ENCODE measurements around the gene VWA5B1. TPM values are rescaled to one million over a fixed set of nuclear protein-coding genes. Genes with fewer than 3 reads are reported as not detected.

Gene VWA5B1
- total RNA-seq, 1 donor from 2014 or later = not detected

- DNase-seq (ENCODE audit: low read depth, low spot score) = no peak
Observed at GRCh38 chr1:20366463-20367115, 75.9 kb downstream of the VWA5B1 start.

GRCh38 chr1:20367116-20367585 is 76.5 kb downstream of the VWA5B1 start:
- no peak for DNase-seq (ENCODE audit: low read depth, low spot score)

- DNase-seq (ENCODE audit: low read depth, low spot score) = no peak
Observed at GRCh38 chr1:20367626-20368025, 77.0 kb downstream of the VWA5B1 start.

- DNase-seq (ENCODE audit: low read depth, low spot score) = no peak
Observed at GRCh38 chr1:20368866-20369470, 78.3 kb downstream of the VWA5B1 start.

- DNase-seq (ENCODE audit: low read depth, low spot score) = no peak
Observed at GRCh38 chr1:20370698-20371097, 80.0 kb downstream of the VWA5B1 start.

- no peak for DNase-seq (ENCODE audit: low read depth, low spot score)
Observed at GRCh38 chr1:20371411-20371810, 80.7 kb downstream of the VWA5B1 start.

GRCh38 chr1:20371883-20372282 is 81.2 kb downstream of the VWA5B1 start:
- no peak for DNase-seq (ENCODE audit: low read depth, low spot score)

- DNase-seq (ENCODE audit: low read depth, low spot score) = no peak
Observed at GRCh38 chr1:20372676-20373075, 82.0 kb downstream of the VWA5B1 start.

GRCh38 chr1:20373286-20373685 is 82.6 kb downstream of the VWA5B1 start:
- no peak for DNase-seq (ENCODE audit: low read depth, low spot score)

- no peak for DNase-seq (ENCODE audit: low read depth, low spot score)
Observed at GRCh38 chr1:20373764-20374163, 83.1 kb downstream of the VWA5B1 start.

GRCh38 chr1:20375563-20375962 is 84.9 kb downstream of the VWA5B1 start:
- DNase-seq (ENCODE audit: low read depth, low spot score) = no peak

- no peak for DNase-seq (ENCODE audit: low read depth, low spot score)
Observed at GRCh38 chr1:20376171-20376570, 85.5 kb downstream of the VWA5B1 start.

- no peak for DNase-seq (ENCODE audit: low read depth, low spot score)
Observed at GRCh38 chr1:20376880-20377494, 86.3 kb downstream of the VWA5B1 start.

GRCh38 chr1:20377516-20378270 is 87.0 kb downstream of the VWA5B1 start:
- DNase-seq (ENCODE audit: low read depth, low spot score) = no peak

GRCh38 chr1:20379075-20379474 is 88.4 kb downstream of the VWA5B1 start:
- no peak for DNase-seq (ENCODE audit: low read depth, low spot score)

GRCh38 chr1:20380175-20380574 is 89.5 kb downstream of the VWA5B1 start:
- no peak for DNase-seq (ENCODE audit: low read depth, low spot score)

- no peak for DNase-seq (ENCODE audit: low read depth, low spot score)
Observed at GRCh38 chr1:20380616-20381035, 90.0 kb downstream of the VWA5B1 start.

- DNase-seq (ENCODE audit: low read depth, low spot score) = no peak
Observed at GRCh38 chr1:20381045-20381641, 90.5 kb downstream of the VWA5B1 start.

- no peak for DNase-seq (ENCODE audit: low read depth, low spot score)
Observed at GRCh38 chr1:20381961-20382360, 91.3 kb downstream of the VWA5B1 start.

GRCh38 chr1:20382711-20383110 is 92.0 kb downstream of the VWA5B1 start:
- no peak for DNase-seq (ENCODE audit: low read depth, low spot score)

- DNase-seq (ENCODE audit: low read depth, low spot score) = no peak
Observed at GRCh38 chr1:20383631-20384030, 93.0 kb downstream of the VWA5B1 start.

- no peak for DNase-seq (ENCODE audit: low read depth, low spot score)
Observed at GRCh38 chr1:20385630-20386029, 95.0 kb downstream of the VWA5B1 start.

Data from pulmonary artery endothelial cell (primary cell).